Neural cell (in vitro differentiated cells): Measurements from ENCODE around the gene CLEC18B. TPM values are rescaled to one million over a fixed set of nuclear protein-coding genes. Genes with fewer than 3 reads are reported as not detected.

Experiments
- H2AFZ ChIP-seq: fragments of 200-600, 300-800 bp; sonication (generic), shearing (Covaris generic); 2 replicates; pipeline ENCODE4 v1.6.0; 2014; ENCODE audit warnings: low read depth, mild to moderate bottlenecking, antibody characterized with exemption, low read length, moderate library complexity
- H3F3A ChIP-seq: fragments of 200-600 bp; shearing (Covaris generic); 2 replicates; pipeline ENCODE4 v1.6.1; 2016; ENCODE audit warnings: mild to moderate bottlenecking, moderate library complexity, mixed read lengths, antibody characterized with exemption, low read length; ENCODE audit not compliant: insufficient read depth, poor library complexity, severe bottlenecking
- H3K27ac ChIP-seq: fragments of 200-600, 300-800 bp; sonication (generic), shearing (Covaris generic); 2 replicates; pipeline ENCODE4 v1.5.1; 2014; ENCODE audit warnings: mild to moderate bottlenecking, low read length, moderate library complexity
- H3K27me3 ChIP-seq: fragments of 300-800, 200-600 bp; sonication (generic), shearing (Covaris generic); 2 replicates; pipeline ENCODE4 v1.6.0; 2014; ENCODE audit warnings: mild to moderate bottlenecking, low read depth, low read length, moderate library complexity; ENCODE audit not compliant: insufficient read depth
- H3K36me3 ChIP-seq: fragments of 300-800, 200-600 bp; sonication (generic), shearing (Covaris generic); 2 replicates; pipeline ENCODE4 v1.5.1; 2014; ENCODE audit warnings: mild to moderate bottlenecking, antibody characterized with exemption, low read length, moderate library complexity; ENCODE audit not compliant: insufficient read depth
- H3K4me2 ChIP-seq: fragments of 300-800, 200-600 bp; sonication (generic), shearing (Covaris generic); 2 replicates; pipeline ENCODE4 v1.6.0; 2014; ENCODE audit warnings: mild to moderate bottlenecking, low read length
- H3K4me3 ChIP-seq: fragments of 300-800, 200-600 bp; sonication (generic), shearing (Covaris generic); 2 replicates; pipeline ENCODE4 v1.5.1; 2014; ENCODE audit warnings: mild to moderate bottlenecking, low read length, moderate library complexity
- H3K79me2 ChIP-seq: fragments of 200-600 bp; shearing (Covaris generic); replicated peaks from 2 replicates; pipeline ENCODE4 v1.6.0; 2014; ENCODE audit warnings: mild to moderate bottlenecking, low read length, moderate library complexity; ENCODE audit not compliant: insufficient read depth
- H3K9ac ChIP-seq: fragments of 300-800, 200-600 bp; sonication (generic), shearing (Covaris generic); 2 replicates; pipeline ENCODE4 v1.6.1; 2016; ENCODE audit warnings: mild to moderate bottlenecking, low read length, mixed read lengths
- H3K9me2 ChIP-seq: fragments of 200-600 bp; shearing (Covaris generic); 2 replicates; pipeline ENCODE4 v1.6.1; 2016; ENCODE audit warnings: mild to moderate bottlenecking, low read length, mixed read lengths; ENCODE audit not compliant: insufficient read depth
- H3K9me3 ChIP-seq: fragments of 200-600, 300-800 bp; sonication (generic), shearing (Covaris generic); 2 replicates; pipeline ENCODE4 v1.6.1; 2016; ENCODE audit warnings: mild to moderate bottlenecking, mixed run types, low read length, moderate library complexity, mixed read lengths
- H4K20me1 ChIP-seq: fragments of 200-600 bp; shearing (Covaris generic); 2 replicates; pipeline ENCODE4 v1.6.1; 2016; ENCODE audit warnings: mild to moderate bottlenecking, mixed run types; ENCODE audit not compliant: insufficient read depth
- CTCF ChIP-seq: fragments of 450-650 bp; IDR thresholded peaks from 2 replicates; pipeline ENCODE4 v1.5.1; 2014; ENCODE audit warnings: antibody characterized with exemption, mild to moderate bottlenecking, moderate library complexity; ENCODE audit not compliant: poor library complexity, severe bottlenecking
- EP300 ChIP-seq: fragments of 450-650 bp; conservative IDR thresholded peaks from 2 replicates; pipeline ENCODE4 v1.6.1; 2014; ENCODE audit warnings: antibody characterized with exemption, mild to moderate bottlenecking, moderate library complexity; ENCODE audit not compliant: poor library complexity, severe bottlenecking
- EZH2 ChIP-seq: fragments of 200-600, 300-800 bp; shearing (Covaris generic), sonication (generic); IDR thresholded peaks from 2 replicates; pipeline ENCODE4 v1.6.1; 2014; ENCODE audit warnings: antibody characterized with exemption, low read length, borderline replicate concordance, mild to moderate bottlenecking; ENCODE audit not compliant: insufficient read depth, poor library complexity, severe bottlenecking
- MXI1 ChIP-seq: fragments of 450-650 bp; conservative IDR thresholded peaks from 2 replicates; pipeline ENCODE4 v1.6.1; 2014; ENCODE audit warnings: antibody characterized with exemption, mild to moderate bottlenecking; ENCODE audit not compliant: poor library complexity, severe bottlenecking
- POLR2AphosphoS5 ChIP-seq: IDR thresholded peaks from 2 replicates; pipeline ENCODE4 v1.6.1; 2012
- RAD21 ChIP-seq: fragments of 450-650 bp; conservative IDR thresholded peaks from 2 replicates; pipeline ENCODE4 v1.6.1; 2014; ENCODE audit warnings: antibody characterized with exemption, mild to moderate bottlenecking, moderate library complexity
- REST ChIP-seq: IDR thresholded peaks from 2 replicates; pipeline ENCODE4 v1.6.1; 2012; ENCODE audit warnings: borderline replicate concordance
- SMC3 ChIP-seq: fragments of 450-650 bp; conservative IDR thresholded peaks from 2 replicates; pipeline ENCODE4 v1.6.1; 2014; ENCODE audit warnings: antibody characterized with exemption, mild to moderate bottlenecking, moderate library complexity; ENCODE audit not compliant: poor library complexity
- TAF1 ChIP-seq: IDR thresholded peaks from 2 replicates; pipeline ENCODE4 v1.6.1; 2012; ENCODE audit warnings: low read depth
- polyA plus RNA-seq: library from polyadenylated mRNA; depleted of rRNA; stranded (reverse); fragments of >200 nt; gene quantifications from 2 replicates; pipeline ENCODE4 v1.2.3, GENCODE V29; 2014

Gene CLEC18B
- polyA plus RNA-seq, 1 donor from 2014 or later = 1.6 TPM

- Histone ChIP-seq H3F3A (no peaks in the 10 kb centered on the region), H3K27ac (no peak overlapping the region), H3K36me3 (no peaks in the 10 kb centered on the region), H3K27me3 (no peaks in the 10 kb centered on the region), H3K9me2 (no peaks in the 10 kb centered on the region), H3K9me3 (no peaks in the 10 kb centered on the region), H3K79me2 (no peaks in the 10 kb centered on the region), H3K4me3 (no peak overlapping the region), H3K9ac (no peak overlapping the region), H4K20me1 (no peaks in the 10 kb centered on the region), H3K4me2 (no peak overlapping the region), H2AFZ (no peak overlapping the region)
- TF ChIP-seq CTCF (no peak), RAD21 (no peak), TAF1 (no peak), EP300 (no peak), EZH2 (no peak), SMC3 (no peak), POLR2AphosphoS5 (no peak), MXI1 (no peak), REST (no peak)
Observed at GRCh38 chr16:74461826-74462225, 40.5 kb upstream of the CLEC18B start.

GRCh38 chr16:74460542-74460941, 39.3 kb upstream of the CLEC18B start:
- TF ChIP-seq TAF1 (no peak), MXI1 (no peak), EZH2 (no peak)
- H3K9ac ChIP-seq = no peak overlapping the region
- H3K9me3 ChIP-seq = no peaks in the 10 kb centered on the region
- no peaks in the 10 kb centered on the region for H3K9me2 ChIP-seq
- no peak overlapping the region for H2AFZ ChIP-seq
- no peaks in the 10 kb centered on the region for H3K27me3 ChIP-seq
- no peak overlapping the region for H3K27ac ChIP-seq
- no peaks in the 10 kb centered on the region for H3F3A ChIP-seq
- H3K4me2 ChIP-seq = no peak overlapping the region
- no peaks in the 10 kb centered on the region for H4K20me1 ChIP-seq
- H3K36me3 ChIP-seq = no peaks in the 10 kb centered on the region
- H3K4me3 ChIP-seq = no peak overlapping the region
- no peaks in the 10 kb centered on the region for H3K79me2 ChIP-seq

- no peak overlapping the region for H3K4me2 ChIP-seq
- H3K9me2 ChIP-seq = no peaks in the 10 kb centered on the region
- H3K9me3 ChIP-seq = no peaks in the 10 kb centered on the region
- no peak overlapping the region for H2AFZ ChIP-seq
- no peak for TF ChIP-seq REST
- no peak for TF ChIP-seq POLR2AphosphoS5
- no peaks in the 10 kb centered on the region for H3F3A ChIP-seq
- H3K36me3 ChIP-seq = no peaks in the 10 kb centered on the region
- H3K9ac ChIP-seq = no peak overlapping the region
- no peaks in the 10 kb centered on the region for H4K20me1 ChIP-seq
- H3K79me2 ChIP-seq = no peaks in the 10 kb centered on the region
- H3K27me3 ChIP-seq = no peaks in the 10 kb centered on the region
- H3K4me3 ChIP-seq = no peak overlapping the region
- H3K27ac ChIP-seq = no peak overlapping the region
Observed at GRCh38 chr16:74456290-74456625, 35.0 kb upstream of the CLEC18B start.
